ENCODE data around the gene LAMTOR1. TPM values are rescaled to one million over a fixed set of nuclear protein-coding genes. Genes with fewer than 3 reads are reported as not detected.
"Not testable (repeated sequence)": the region's sequence is repeated elsewhere in the genome, so short reads cannot be mapped to it uniquely, and the experiment has no call there.

Gene LAMTOR1
- 94.0 and 110 TPM in 2 replicates for total RNA-seq (2014; rRNA removed; shearing (Covaris generic))

GRCh38 chr11:72102946-72103753, at the start of gene LAMTOR1:
Gene LAMTOR1, minus strand, starts transcription at chr11:72103297. Its CDS starts 73 bp downstream, at chr11:72103224.
- peak; percentile 99 for DNase-seq (ENCODE audit: low spot score)

- DNase-seq (ENCODE audit: low spot score): no peak
These were observed 47.8 kb upstream of the LAMTOR1 start for GRCh38 chr11:72150882-72151281.

- no peak for DNase-seq (ENCODE audit: low spot score)
These were observed 43.5 kb upstream of the LAMTOR1 start for GRCh38 chr11:72146625-72147024.

- DNase-seq (ENCODE audit: low spot score): no peak
These were observed 41.9 kb upstream of the LAMTOR1 start for GRCh38 chr11:72144807-72145565.

- DNase-seq (ENCODE audit: low spot score): not testable (repeated sequence)
These were observed 39.4 kb upstream of the LAMTOR1 start for GRCh38 chr11:72142543-72142942.

GRCh38 chr11:72142086-72142485, 39.0 kb upstream of the LAMTOR1 start:
- DNase-seq (ENCODE audit: low spot score): not testable (repeated sequence)

GRCh38 chr11:72141066-72141465, 38.0 kb upstream of the LAMTOR1 start:
- DNase-seq (ENCODE audit: low spot score): peak; percentile 55

GRCh38 chr11:72140661-72141060, 37.6 kb upstream of the LAMTOR1 start:
- DNase-seq (ENCODE audit: low spot score): no peak

- DNase-seq (ENCODE audit: low spot score): no peak
These were observed 36.4 kb upstream of the LAMTOR1 start for GRCh38 chr11:72139500-72139899.

GRCh38 chr11:72138821-72139390, 35.8 kb upstream of the LAMTOR1 start:
- DNase-seq (ENCODE audit: low spot score): no peak

GRCh38 chr11:72136684-72137262, 33.7 kb upstream of the LAMTOR1 start:
- no peak for DNase-seq (ENCODE audit: low spot score)

- no peak for DNase-seq (ENCODE audit: low spot score)
These were observed 33.0 kb upstream of the LAMTOR1 start for GRCh38 chr11:72135891-72136683.

GRCh38 chr11:72135473-72135872, 32.4 kb upstream of the LAMTOR1 start, which contains the start of gene FOLR3:
Gene FOLR3, plus strand, starts transcription at chr11:72135725. Its CDS starts 228 bp downstream, at chr11:72135953.
- not testable (repeated sequence) for DNase-seq (ENCODE audit: low spot score)

- no peak for DNase-seq (ENCODE audit: low spot score)
These were observed 29.5 kb upstream of the LAMTOR1 start for GRCh38 chr11:72132646-72133045.

GRCh38 chr11:72129381-72129780, 26.3 kb upstream of the LAMTOR1 start:
- no peak for DNase-seq (ENCODE audit: low spot score)

GRCh38 chr11:72127923-72128322, 24.8 kb upstream of the LAMTOR1 start:
- no peak for DNase-seq (ENCODE audit: low spot score)

- no peak for DNase-seq (ENCODE audit: low spot score)
These were observed 22.9 kb upstream of the LAMTOR1 start for GRCh38 chr11:72125956-72126355.

GRCh38 chr11:72124046-72124445, 20.9 kb upstream of the LAMTOR1 start:
- no peak for DNase-seq (ENCODE audit: low spot score)

- DNase-seq (ENCODE audit: low spot score): no peak
These were observed 20.1 kb upstream of the LAMTOR1 start for GRCh38 chr11:72123117-72123653.

- no peak for DNase-seq (ENCODE audit: low spot score)
These were observed 19.5 kb upstream of the LAMTOR1 start for GRCh38 chr11:72122607-72123006.

GRCh38 chr11:72120930-72121329, 17.8 kb upstream of the LAMTOR1 start:
- no peak for DNase-seq (ENCODE audit: low spot score)

Measured in H4 (cell line).